Endodermal cell (in vitro differentiated cells): Measurements from ENCODE around the gene GUCY2C. TPM values are rescaled to one million over a fixed set of nuclear protein-coding genes. Genes with fewer than 3 reads are reported as not detected.

Source experiments
- DNase-seq: peaks from one replicate; pipeline ENCODE4 v3.0.0-alpha.2; 2017
- H3K27ac ChIP-seq: 2 replicates; pipeline ENCODE4 v1.5.1; 2013; ENCODE audit warnings: mild to moderate bottlenecking, low read depth, low read length, moderate library complexity
- H3K27me3 ChIP-seq: 2 replicates; pipeline ENCODE4 v1.6.1; 2013; ENCODE audit warnings: mild to moderate bottlenecking, low read length, moderate library complexity; ENCODE audit not compliant: insufficient read depth, control insufficient read depth, poor library complexity, severe bottlenecking
- H3K36me3 ChIP-seq: 2 replicates; pipeline ENCODE4 v1.7.0; 2013; ENCODE audit warnings: mild to moderate bottlenecking, low read length, moderate library complexity; ENCODE audit not compliant: control insufficient read depth, insufficient read depth
- H3K4me1 ChIP-seq: one replicate; pipeline ENCODE4 v1.7.0; 2013; ENCODE audit warnings: low read length; ENCODE audit not compliant: control insufficient read depth, insufficient read depth
- H3K4me3 ChIP-seq: 2 replicates; pipeline ENCODE4 v1.5.1; 2013; ENCODE audit warnings: mild to moderate bottlenecking, low read length, moderate library complexity
- H3K9ac ChIP-seq: 2 replicates; pipeline ENCODE4 v1.6.1; 2013; ENCODE audit warnings: mild to moderate bottlenecking, low read length, moderate library complexity; ENCODE audit not compliant: poor library complexity, severe bottlenecking; ENCODE audit errors: extremely low read depth
- H3K9me3 ChIP-seq: 2 replicates; pipeline ENCODE4 v1.6.1; 2013; ENCODE audit warnings: mild to moderate bottlenecking, low read length, moderate library complexity; ENCODE audit not compliant: control insufficient read depth
- H3K27ac Mint-ChIP-seq: 2 replicates; pipeline ENCODE4 v1.8.0; 2020; ENCODE audit warnings: mixed read lengths
- H3K27me3 Mint-ChIP-seq: 2 replicates; pipeline ENCODE4 v1.8.0; 2021; ENCODE audit warnings: mild to moderate bottlenecking, mixed read lengths; ENCODE audit not compliant: insufficient read depth
- H3K36me3 Mint-ChIP-seq: 2 replicates; pipeline ENCODE4 v1.8.0; 2020; ENCODE audit warnings: low read depth, mixed read lengths
- H3K4me1 Mint-ChIP-seq: 2 replicates; pipeline ENCODE4 v1.8.0; 2020; ENCODE audit warnings: mixed read lengths
- H3K4me3 Mint-ChIP-seq: 2 replicates; pipeline ENCODE4 v1.8.0; 2020; ENCODE audit warnings: mild to moderate bottlenecking, moderate library complexity, mixed read lengths
- H3K9me3 Mint-ChIP-seq: 2 replicates; pipeline ENCODE4 v1.8.0; 2020; ENCODE audit warnings: mild to moderate bottlenecking, mixed read lengths
- CTCF ChIP-seq: fragments of 200-600 bp; sonication (generic); conservative IDR thresholded peaks from 2 replicates; pipeline ENCODE4 v1.5.0; 2021; ENCODE audit warnings: antibody characterized with exemption, mild to moderate bottlenecking
- WGBS, 2 experiments: methylation state at CpG; one replicate each; pipeline versions ENCODE4 v1.1.5 to v1.1.7; 2013; ENCODE audit warnings: missing lambda C conversion rate in 2 of 2, mixed read lengths in 1 of 2; ENCODE audit not compliant: insufficient coverage in 1 of 2, insufficient read length in 1 of 2; 5-methylcytosine and 5-hydroxymethylcytosine counted together
- total RNA-seq, 2 donors: library from RNA; stranded (reverse); fragmentation: NEBNext Ultra II Directional in 1 of 2; extraction: Animal tissue kit (Norgen Biotek cat#: 25700) in 1 of 2; gene quantifications; 2 replicates in 1 of 2; 3 replicates in 1 of 2; pipeline ENCODE4 v1.2.1, GENCODE V29; 2021

Gene GUCY2C
- total RNA-seq, 2 donors from 2014 or later = 1.4 to 2.4 TPM

GRCh38 chr12:14651371-14651770, 45.0 kb downstream of the GUCY2C start:
- Mint-ChIP-seq H3K27ac (no peak overlapping the region), H3K9me3 (no peaks in the 10 kb centered on the region), H3K4me3 (no peak overlapping the region), H3K4me1 (peaks cover 6% of the 10 kb centered on the region), H3K27me3 (no peaks in the 10 kb centered on the region), H3K36me3 (no peaks in the 10 kb centered on the region)
- Histone ChIP-seq H3K27me3 (no peaks in the 10 kb centered on the region), H3K4me3 (no peak overlapping the region), H3K36me3 (no peaks in the 10 kb centered on the region), H3K4me1 (no peaks in the 10 kb centered on the region), H3K9me3 (no peaks in the 10 kb centered on the region), H3K27ac (no peak overlapping the region), H3K9ac (no peak overlapping the region)
- WGBS, 2 experiments = 83 to 92% methylated on average over 4 of the region's 4 CpGs
- no peak for TF ChIP-seq CTCF
- DNase-seq = no peak

GRCh38 chr12:14650789-14651188, 45.6 kb downstream of the GUCY2C start:
- peaks cover 6% of the 10 kb centered on the region for H3K4me1 Mint-ChIP-seq
- no peaks in the 10 kb centered on the region for H3K36me3 ChIP-seq
- H3K9me3 ChIP-seq = no peaks in the 10 kb centered on the region
- no peaks in the 10 kb centered on the region for H3K36me3 Mint-ChIP-seq
- no peak for TF ChIP-seq CTCF
- no peak overlapping the region for H3K27ac Mint-ChIP-seq
- H3K27me3 ChIP-seq = no peaks in the 10 kb centered on the region
- H3K27me3 Mint-ChIP-seq = no peaks in the 10 kb centered on the region
- no peak overlapping the region for H3K9ac ChIP-seq
- H3K4me1 ChIP-seq = no peaks in the 10 kb centered on the region
- 100% methylated on average over 2 of the region's 2 CpGs; no CpG with 5 or more reads in 1 of the 2 experiments for WGBS, 2 experiments
- no peak overlapping the region for H3K4me3 Mint-ChIP-seq
- no peak overlapping the region for H3K27ac ChIP-seq
- no peak overlapping the region for H3K4me3 ChIP-seq
- H3K9me3 Mint-ChIP-seq = no peaks in the 10 kb centered on the region
- DNase-seq = no peak

GRCh38 chr12:14647028-14647750, 49.2 kb downstream of the GUCY2C start:
- H3K4me1 Mint-ChIP-seq = peaks cover 6% of the 10 kb centered on the region
- WGBS, 2 experiments = 90 to 96% methylated on average over 4 to 5 of the region's 6 CpGs
- no peak overlapping the region for H3K27ac Mint-ChIP-seq

More at GRCh38 chr12:14647028-14647750, 49.2 kb downstream of the GUCY2C start:
- H3K36me3 Mint-ChIP-seq = no peaks in the 10 kb centered on the region
- Histone ChIP-seq H3K4me3 (no peak overlapping the region), H3K4me1 (no peaks in the 10 kb centered on the region), H3K9ac (no peak overlapping the region), H3K27ac (no peak overlapping the region), H3K27me3 (no peaks in the 10 kb centered on the region), H3K9me3 (no peaks in the 10 kb centered on the region), H3K36me3 (no peaks in the 10 kb centered on the region)
- no peaks in the 10 kb centered on the region for H3K27me3 Mint-ChIP-seq
- DNase-seq = no peak
- H3K9me3 Mint-ChIP-seq = no peaks in the 10 kb centered on the region
- H3K4me3 Mint-ChIP-seq = no peak overlapping the region
- TF ChIP-seq CTCF = no peak
